DMS153 (cell line): ENCODE measurements around the gene HELB.
A peak's percentile ranks its signal among the peaks of the same experiment; 100 is the strongest.

Experiments
- DNase-seq: peaks from one replicate; lab custom pipeline; 2025; lab: John Stamatoyannopoulos, UW

HELB gene

DNA sequence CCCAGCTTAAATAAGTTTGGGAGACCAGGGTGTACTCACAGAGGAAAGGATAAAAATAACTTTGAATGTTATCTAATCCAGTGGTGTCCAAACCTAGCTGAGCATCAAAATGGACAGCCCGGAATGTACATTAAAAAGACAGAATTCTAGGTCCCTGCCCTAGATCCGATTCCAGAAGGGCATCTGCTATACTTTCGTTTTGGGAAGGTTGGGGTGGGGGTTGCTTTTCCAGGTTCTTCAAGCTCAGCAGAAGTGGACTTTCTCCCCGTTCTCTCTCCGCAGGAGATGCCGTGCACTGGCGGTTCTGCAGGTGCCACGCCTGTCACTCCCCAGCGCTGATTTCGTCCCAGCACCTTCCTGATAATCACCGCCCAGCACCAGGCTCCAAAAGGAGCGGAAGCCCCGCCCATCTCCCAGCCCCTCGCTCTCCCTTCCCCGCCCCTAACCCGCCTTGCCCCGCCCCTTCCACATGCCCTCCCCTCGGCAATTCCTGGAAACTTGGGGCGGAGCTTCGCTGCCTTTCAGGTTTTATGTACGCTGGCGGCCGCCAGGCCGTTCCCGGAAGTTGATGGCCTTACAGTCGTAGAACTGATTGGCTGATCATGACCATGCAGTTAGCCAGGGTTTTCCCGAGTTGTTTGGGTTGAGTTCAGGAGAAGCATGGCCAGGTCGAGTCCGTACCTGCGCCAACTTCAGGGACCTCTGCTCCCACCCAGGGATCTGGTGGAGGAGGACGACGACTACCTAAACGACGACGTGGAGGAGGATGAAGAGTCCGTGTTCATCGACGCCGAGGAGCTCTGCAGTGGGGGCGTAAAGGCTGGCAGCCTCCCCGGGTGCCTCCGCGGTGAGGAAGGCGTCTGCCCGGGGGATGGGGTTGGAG is at the start of gene HELB:
TSS of gene HELB (plus strand) at position 550 of the 883 bp plus-strand sequence. CDS start at position 661, 111 bp downstream.
- DNase-seq, result peak; percentile 96

DNA sequence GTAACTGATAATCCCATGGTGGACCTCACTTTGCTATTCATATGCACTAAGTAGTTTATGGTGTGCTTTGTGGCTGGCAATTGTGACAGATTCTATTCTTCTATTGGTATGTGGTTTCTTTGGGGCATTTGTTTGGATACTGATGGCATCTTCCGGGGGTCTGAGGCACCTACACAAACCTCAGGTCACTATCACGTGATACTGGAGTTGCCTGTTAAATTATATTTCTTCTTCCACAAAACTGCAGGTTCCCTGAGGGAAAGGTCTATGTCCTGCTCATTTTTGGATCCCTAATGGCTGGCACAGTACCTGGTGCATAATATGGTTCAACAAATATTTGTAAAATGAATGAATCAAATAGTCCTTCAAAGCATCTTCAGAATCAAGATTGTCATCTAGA is 49.5 kb upstream of the HELB start:
- no peak for DNase-seq

DNA sequence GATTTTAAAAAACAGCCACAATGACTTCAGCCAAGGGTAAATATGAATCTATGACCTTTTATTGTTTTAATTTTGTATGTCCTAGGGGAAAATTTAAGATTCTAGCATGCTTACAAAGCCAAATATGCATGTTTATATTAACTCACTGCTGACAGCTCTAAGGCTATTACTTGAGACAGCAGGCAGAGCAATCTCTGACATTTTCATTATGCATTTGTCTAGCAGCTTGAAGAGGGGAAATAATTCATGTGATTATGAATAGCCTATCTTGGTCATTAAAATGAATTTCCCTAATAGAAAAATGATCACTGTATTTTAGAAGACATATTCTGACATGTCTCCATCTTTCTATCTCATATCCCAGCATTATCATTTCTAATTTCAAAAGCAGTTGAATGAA is 46.6 kb upstream of the HELB start:
- DNase-seq, result no peak

DNA sequence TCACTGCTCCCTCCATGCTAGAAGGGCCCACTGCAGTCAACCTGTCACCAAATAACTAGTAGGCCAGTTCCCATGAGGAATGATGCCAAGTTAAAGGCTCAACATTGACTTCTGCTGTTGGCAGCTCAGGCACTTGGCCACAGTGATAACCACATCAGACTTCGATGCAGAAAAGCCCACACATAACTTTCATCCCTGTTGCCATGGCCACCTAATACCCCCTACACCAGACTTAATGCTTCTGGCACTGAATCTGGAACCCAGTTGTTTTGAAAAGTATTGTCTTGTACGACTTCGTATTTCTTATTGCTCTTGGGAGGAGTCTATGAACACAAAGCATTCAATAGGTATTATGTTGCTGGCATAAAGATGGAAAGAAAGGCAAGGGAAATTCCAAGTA is 44.3 kb upstream of the HELB start:
- DNase-seq, result no peak

DNA sequence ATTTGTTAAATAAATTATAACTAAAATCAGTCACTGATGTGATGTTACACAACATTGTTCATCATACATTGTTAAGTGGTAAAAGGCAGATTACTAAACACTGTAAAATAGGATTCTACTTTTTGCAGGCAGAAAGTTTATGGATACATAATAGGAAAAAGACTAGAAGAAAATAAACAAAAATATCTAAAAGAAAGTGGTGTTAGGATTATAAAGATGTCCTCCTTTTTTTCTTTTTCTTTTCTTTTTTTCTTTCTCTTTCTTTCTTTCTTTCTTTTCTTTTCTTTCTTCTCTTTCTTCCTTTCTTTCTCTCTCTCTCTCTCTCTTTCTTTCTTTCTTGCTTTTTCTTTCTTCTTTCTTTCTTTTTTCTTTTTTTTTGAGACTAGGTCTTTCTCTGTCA is 39.6 kb upstream of the HELB start:
- no peak for DNase-seq

DNA sequence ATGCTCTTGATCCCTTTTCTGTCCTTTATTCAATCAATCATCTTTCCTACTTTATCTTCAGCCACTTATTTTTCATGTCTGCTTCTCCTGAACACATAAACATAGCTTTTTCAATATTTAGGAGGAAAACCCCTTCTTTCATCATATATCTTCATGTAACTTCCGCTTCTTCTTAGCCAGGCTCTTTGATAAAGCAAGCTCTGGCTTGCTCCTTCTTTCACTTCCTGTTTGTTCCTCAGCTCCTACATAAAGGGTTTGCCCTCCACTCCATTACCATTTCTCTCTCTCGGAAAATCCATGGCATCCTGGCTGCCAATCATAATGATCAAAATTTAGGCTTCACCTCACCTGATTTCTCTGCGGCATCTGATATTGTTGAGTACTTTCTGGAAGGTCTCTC is 33.7 kb upstream of the HELB start:
- DNase-seq, result no peak

DNA sequence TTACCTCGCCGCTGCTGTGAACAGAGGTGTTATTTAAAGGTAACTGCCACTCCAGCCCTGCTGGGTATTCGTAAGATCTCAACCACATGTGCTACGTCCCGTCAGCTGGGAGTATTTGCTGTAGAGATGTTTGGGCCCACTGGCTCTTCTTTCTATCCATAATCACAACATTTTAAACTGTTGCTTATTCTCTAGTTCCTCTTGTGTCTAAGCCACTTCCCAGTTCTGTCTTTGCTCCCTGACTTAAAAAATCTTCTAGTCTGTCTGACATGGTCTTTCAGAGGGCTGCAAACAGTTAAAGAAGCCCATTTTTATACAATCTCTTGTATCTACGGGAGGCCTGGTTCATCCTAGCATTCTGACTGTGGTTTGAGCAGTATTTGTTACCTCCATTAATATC is 33.2 kb upstream of the HELB start:
- DNase-seq, result no peak

DNA sequence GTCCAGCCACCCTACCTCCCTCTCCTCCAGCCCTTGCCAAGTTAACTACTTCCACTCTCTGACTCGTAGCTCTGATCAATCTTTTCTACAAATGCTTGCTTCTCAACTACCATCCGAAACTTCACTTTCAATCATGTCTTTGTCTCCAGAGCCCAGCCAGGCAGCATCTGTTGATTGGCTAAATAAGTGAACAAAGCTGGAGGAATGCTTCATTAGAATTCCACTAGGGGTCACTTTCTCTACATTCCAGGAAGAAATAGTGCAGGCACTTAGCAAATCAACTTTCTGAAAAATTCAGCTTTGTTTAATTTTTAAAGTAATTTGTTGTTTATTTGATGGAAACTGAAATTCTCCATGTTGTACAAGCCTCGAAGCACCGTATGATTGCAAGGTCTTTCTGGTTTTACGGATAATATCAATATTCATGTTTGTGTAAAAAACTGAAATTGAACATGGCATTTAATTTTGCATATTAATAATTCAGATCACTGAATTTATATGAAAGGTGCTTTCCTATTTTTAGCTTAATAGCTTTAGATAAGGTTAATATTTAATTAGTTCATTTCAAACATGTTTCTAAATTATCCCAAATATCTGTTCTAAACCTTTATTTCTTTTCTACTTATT is 32.4 kb upstream of the HELB start:
- DNase-seq, result peak; percentile 15

DNA sequence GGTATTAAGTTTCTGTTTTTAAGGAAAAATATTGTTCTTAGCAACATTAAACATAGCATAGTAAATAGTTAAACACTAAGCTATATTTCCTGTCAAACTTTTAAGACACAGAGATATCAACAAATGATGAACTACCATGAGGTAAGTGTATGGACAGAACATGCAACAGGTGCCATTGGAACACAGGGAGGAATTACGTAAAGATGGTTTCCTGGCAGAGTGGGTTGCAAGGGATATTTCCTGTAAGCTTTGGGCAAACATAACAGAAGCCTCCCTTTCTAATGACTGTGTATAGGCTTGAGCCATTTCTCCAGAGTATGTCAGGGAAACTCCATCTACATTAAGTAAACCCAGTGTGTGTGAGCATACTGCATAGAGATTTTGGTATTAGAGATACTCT is 31.7 kb upstream of the HELB start:
- DNase-seq, result no peak

DNA sequence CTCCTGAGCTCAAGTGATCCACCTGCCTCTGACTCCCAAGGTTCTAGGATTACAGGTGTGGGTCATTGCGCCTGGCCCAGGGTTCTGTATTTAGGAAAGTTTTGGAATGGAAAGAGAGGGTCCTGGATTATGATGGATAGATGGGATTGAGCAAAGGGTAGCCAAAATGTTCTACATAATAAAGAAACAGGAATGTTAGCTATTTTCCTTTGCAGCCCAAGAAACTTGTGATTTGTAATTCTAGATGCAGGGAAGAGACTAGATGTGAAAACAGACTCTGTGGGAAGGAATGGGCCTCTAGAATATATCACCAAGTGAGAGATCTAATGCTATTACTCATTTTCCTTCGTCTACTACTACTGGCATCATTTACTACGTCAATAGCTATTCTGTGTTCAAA is 29.6 kb upstream of the HELB start:
- no peak for DNase-seq

DNA sequence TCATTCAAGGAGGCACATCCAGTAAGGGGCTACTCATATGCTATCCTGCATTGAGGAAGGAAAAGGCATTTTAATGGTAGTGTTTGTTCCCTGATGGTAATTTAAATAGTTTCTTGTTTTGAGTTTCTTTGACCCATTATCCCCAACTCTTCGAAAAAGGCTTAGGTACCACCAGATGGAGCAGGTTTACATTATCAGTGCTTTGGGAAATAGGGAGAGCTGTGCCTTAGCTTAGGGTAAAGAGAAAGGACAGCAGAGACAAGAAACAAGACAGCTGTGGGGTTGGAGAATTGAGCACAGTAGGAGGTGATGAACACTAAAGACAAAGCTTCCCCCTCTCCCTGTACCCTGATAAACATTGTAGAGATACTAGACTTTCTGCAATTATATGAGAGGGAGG is 29.1 kb upstream of the HELB start:
- no peak for DNase-seq

DNA sequence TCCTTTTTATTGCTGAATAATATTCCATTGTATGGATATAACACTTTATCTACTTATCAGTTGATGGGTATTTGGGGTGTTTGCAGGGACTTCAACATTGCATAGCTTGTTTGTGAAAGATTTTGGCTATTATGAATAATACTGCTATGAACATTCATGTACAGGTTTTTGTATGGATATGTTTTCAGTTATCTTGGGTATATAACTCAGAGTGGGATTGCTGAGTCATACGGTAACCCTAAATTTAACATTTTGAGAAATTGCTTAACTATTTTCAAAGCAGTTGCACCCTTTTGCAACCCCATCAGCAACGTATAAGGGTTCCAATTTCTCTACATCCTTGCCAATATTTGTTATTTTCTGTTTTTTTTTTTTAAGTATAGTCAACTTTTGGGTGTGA is 27.3 kb upstream of the HELB start:
- no peak for DNase-seq

DNA sequence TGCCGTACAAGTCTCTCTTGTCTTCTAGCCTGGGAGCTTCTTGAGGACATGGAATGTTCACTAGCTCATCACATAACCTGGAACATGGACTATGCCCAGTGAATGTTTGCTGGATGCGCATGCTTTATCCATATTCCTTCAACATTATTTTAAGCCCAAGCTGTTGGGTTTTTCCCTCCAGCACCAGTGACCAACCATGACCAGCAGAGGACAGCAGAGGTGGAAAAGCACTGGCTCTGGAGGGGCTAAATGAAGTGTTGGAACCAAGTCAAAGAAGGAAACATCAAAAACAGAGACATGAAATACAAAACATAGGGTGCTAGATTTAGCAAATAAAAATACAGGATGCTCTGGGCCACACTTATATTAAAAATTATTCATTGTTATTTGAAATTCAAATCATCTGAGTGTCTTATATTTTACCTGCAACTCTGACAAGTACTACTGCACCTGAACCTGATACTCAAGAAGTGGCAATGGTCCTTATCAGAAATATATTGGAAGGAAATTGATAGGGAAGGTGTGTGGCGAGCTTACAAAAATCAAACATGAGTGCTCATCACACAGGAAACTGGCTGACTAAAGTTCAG is 23.1 kb upstream of the HELB start:
- DNase-seq, result no peak

DNA sequence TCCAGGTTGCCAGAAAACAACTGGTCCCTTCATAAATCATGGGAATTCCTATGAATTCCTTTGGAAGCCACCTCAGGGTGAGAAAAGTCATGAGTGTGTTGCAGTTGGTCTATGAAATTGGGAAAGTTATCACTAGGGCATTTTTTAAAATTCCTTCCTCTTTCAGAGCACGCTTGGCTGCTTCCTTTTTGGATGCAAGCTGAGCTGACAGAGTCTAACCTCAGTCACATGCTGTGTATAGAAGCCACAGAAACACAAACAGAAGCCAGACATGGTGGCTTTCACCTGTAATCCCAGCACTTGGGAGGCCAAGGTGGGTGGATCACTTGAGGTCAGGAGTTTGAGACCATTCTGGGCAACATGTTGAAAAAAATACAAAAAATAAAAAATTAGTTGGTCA is 21.7 kb upstream of the HELB start:
- no peak for DNase-seq

DNA sequence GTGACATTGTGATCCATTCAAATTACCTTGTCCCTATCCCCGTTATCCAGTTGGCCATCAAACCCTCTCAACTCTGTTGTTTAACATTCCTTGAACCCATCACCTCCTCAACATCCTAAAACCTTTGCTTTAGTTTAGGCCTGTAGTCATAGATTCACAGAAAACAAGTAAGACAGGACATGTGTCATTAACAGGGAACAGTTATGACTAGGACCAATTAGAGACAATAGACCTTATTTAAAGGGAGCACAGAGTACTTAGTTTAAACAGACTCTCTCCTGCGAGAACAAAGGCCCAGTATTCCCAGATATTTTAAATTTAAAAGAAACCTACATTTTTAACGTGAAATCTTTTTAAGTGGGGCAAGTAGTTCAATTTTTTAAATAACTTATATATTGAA is 20.0 kb upstream of the HELB start:
- no peak for DNase-seq

DNA sequence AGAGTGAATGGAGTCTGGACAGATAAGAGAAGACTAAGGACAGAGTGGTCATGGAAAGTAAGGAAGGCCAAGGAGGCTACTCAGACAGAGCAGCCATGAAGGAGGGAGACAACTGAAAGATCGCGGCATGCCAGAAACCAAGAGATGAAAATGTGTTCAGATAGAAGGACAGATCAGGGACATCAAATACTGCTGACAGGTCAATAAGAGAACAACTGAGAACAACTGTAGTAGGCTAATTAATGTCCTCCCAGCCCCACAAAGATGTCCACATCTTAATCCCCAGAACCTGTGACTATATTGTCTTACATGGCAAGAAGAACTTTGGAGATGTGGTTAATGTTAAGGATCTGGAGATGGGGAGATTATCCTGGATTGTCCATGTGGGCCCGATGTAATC is 15.0 kb upstream of the HELB start:
- no peak for DNase-seq

DNA sequence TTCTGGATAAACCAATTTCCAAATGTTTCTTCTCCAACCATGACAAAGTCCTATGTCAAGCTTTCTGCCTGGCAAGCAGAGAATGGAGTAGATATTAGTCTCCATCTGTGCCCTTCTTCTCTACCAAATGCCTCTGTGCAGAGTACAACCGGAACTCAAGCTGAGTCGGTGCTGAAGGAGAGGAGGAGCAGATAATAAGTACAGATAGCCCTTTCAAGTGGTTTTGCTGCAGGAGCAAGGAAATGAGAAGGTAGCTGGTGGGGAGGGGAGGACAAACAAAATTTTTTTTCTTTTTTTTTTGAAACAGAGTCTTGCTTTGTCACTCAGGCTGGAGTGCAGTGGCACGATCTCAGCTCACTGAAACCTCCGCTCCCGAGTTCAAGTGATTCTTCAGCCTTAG is 14.2 kb upstream of the HELB start:
- DNase-seq, result no peak

DNA sequence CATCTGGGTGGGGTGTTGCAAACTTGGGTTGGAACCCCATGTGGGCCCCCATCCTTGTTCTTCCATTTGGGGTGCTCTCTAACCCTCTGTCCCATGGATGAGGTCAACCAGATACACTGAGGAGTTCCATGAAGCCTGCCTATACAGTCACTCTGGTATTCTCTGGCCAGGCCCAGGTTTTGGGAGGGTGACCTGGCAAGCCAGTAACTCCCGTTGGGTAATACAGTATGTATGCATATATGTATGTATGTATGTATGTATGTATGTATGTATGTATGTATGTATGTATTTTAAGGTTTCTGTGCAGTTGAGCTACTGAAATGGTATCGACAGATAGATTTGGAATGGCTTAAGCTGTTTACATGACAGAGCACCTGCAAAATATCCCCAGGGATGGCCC is 12.8 kb upstream of the HELB start:
- DNase-seq, result no peak

DNA sequence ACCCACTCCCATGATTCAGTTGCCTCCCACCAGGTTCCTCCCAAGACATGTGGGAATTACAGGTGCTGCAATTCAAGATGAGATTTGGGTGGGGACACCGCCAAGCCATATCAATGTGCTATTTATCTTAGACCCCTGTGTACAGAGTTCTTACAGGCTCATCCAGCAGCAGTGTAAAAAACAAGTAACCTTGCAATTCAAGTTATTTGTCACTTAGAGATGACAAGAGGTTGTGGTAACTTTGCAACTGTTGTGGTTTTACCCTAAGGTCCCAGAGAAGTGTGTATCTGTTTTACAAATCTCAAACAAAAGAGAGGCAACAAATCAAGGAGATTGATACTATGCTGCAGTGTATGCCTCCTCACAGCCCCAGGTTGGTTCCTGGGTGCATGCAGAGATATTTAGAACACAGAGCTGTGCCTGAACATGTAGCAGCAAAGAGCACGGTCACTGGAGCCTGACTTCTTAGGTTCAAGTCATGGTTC is 11.5 kb upstream of the HELB start:
- no peak for DNase-seq

DNA sequence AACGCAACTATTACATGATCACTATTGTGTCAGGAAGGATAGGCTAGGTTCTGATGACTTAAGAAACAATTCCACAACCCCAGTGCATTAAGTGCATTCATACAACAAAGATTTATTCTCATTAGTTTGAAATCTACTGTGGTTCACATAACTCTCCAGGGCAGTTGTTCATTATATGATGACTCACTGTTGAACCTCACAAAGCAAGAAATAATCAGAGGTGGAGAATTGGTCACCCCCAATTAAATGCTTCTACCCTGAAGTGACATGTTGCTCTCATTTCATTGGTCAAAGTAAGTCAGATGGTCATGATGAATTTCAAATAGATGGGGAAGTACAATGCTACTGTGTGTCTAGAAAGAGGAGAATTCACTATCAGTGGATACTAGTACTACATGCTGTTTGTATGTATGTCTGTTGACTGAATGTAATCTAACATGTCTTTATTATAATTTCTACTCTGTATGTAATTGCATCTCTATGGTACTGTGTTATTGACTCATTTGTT is 6.1 kb upstream of the HELB start:
- no peak for DNase-seq

DNA sequence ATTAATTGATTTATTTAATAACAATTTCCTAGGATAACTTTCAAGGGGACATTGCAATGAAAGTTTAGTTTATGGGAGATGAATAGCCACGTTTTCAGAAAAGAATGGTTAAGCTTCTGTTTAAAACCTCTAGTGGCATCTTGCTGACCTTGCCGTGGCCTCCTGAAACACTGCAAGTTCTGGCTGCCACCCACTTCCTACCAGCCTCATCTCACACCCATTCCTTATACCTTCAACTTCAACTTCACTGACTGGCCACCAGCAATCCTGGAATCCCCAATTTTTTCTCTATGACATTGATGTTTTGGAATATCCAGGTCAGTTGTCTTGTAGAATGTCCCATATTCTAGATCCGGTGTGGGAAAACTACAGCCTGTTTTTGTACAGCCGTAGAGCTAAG is 5.2 kb upstream of the HELB start:
- no peak for DNase-seq

DNA sequence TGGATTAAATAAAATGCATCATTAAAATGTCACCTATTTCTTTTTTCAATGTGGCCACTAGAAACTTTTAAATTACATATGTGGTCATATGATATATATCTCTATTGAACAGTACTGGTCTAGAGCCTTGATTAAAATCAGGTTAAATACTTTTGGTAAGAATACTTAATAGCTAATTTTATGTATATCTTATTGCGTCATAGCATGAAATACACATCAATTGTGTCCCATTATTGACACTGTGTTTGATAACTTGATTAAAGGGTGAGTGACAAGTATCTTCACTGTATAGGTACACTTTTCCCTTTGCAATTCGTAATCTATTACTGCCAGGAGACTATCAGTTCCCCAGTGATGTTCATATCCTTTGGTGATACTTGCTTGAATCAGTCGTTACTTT is 4.4 kb upstream of the HELB start:
- DNase-seq, result no peak

DNA sequence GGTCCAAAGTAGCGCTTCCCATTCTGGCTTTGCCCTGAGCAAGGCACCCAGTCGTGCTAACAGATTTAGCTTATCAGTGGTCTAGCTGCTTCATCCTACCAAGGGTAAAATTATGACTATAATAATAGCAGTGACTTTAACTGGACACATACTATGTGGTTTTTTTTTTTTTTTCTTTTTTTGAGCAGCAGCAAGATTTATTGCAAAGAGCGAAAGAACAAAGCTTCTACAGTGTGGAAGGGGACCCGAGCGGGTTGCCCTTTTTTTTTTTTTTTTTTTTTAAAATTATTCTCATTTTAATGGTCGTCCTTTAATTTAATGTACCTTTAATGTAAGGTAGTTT is 505 bp downstream of the HELB start:
- no peak for DNase-seq
